Tibial nerve (tissue), 4 donors: ENCODE results near the gene ITSN2.

Source experiments
- CTCF ChIP-seq, 5 experiments: fragments of 200-600 bp in 3 of 5; fragments of 450-650 bp in 2 of 5; sonication (generic) in 3 of 5; IDR thresholded peaks; one replicate each; pipeline ENCODE4 v1.5.1; 2016 to 2019; ENCODE audit warnings: antibody characterized with exemption in 5 of 5, mild to moderate bottlenecking in 3 of 5, moderate library complexity in 2 of 5
- EP300 ChIP-seq, 2 donors: sonication (generic); formaldehyde crosslinking; IDR thresholded peaks; one replicate each; pipeline ENCODE4 v1.6.1; 2017; ENCODE audit warnings: antibody characterized with exemption in 2 of 2, mild to moderate bottlenecking in 1 of 2

- TF ChIP-seq CTCF (IDR thresholded peaks at IDR 0.05) (no peak), EP300 (IDR thresholded peaks at IDR 0.05) (no peak)
These were observed 127.0 kb downstream of the ITSN2 start for GRCh38 chr2:24233321-24233720.
